TTC549 (cell line): ENCODE measurements around the gene PYGO2.

Experiments used
- FAIRE-seq: peaks from 2 replicates; lab custom pipeline; 2012; peaks lifted over from hg19 to GRCh38; lab: Jason Lieb, UNC

PYGO2 gene

GRCh38 chr1:154960446-154961136, 991 bp downstream of the PYGO2 start:
- no peak for FAIRE-seq

- no peak for FAIRE-seq
Measured at GRCh38 chr1:154959426-154959780, 2.2 kb downstream of the PYGO2 start.

- FAIRE-seq: no peak
Measured at GRCh38 chr1:154958681-154959425, 2.7 kb downstream of the PYGO2 start.

- FAIRE-seq: no peak
Measured at GRCh38 chr1:154958036-154958435, 3.5 kb downstream of the PYGO2 start.

- FAIRE-seq: no peak
Measured at GRCh38 chr1:154957091-154957657, 4.4 kb downstream of the PYGO2 start.

GRCh38 chr1:154956544-154956941, 5.0 kb downstream of the PYGO2 start:
- no peak for FAIRE-seq

- FAIRE-seq: peak; percentile 96
Measured at GRCh38 chr1:154955718-154956543, 5.7 kb downstream of the PYGO2 start, which contains the start of gene PBXIP1. PBXIP1 (minus strand) TSS chr1:154956099; CDS start chr1:154953721, 2,378 bp downstream.

- no peak for FAIRE-seq
Measured at GRCh38 chr1:154955039-154955717, 6.4 kb downstream of the PYGO2 start.

- FAIRE-seq: no peak
Measured at GRCh38 chr1:154954541-154954940, 7.0 kb downstream of the PYGO2 start.

GRCh38 chr1:154953611-154954038, 8.0 kb downstream of the PYGO2 start:
- no peak for FAIRE-seq

GRCh38 chr1:154952664-154953063, 8.9 kb downstream of the PYGO2 start:
- FAIRE-seq: no peak

GRCh38 chr1:154951901-154952657, 9.5 kb downstream of the PYGO2 start:
- no peak for FAIRE-seq

GRCh38 chr1:154948079-154948478, 13.5 kb downstream of the PYGO2 start:
- no peak for FAIRE-seq

- FAIRE-seq: no peak
Measured at GRCh38 chr1:154945962-154946850, 15.4 kb downstream of the PYGO2 start.

- FAIRE-seq: no peak
Measured at GRCh38 chr1:154945160-154945961, 16.2 kb downstream of the PYGO2 start.

GRCh38 chr1:154944401-154945159, 17.0 kb downstream of the PYGO2 start:
- no peak for FAIRE-seq

GRCh38 chr1:154943649-154944400, 17.8 kb downstream of the PYGO2 start:
- peak; percentile 28 for FAIRE-seq
